GM13977 (cell line): Measurements from ENCODE around the gene DCTN2.
"Not testable (repeated sequence)": the region's sequence is repeated elsewhere in the genome, so short reads cannot be mapped to it uniquely, and the experiment has no call there.

Source experiments
- DNase-seq: peaks from one replicate; pipeline ENCODE4 v3.0.0; 2012; ENCODE audit warnings: low spot score
- CTCF ChIP-seq: IDR thresholded peaks from 2 replicates; pipeline ENCODE4 v1.5.1; 2012; ENCODE audit warnings: mild to moderate bottlenecking, control low read depth; ENCODE audit not compliant: insufficient read depth; ENCODE audit errors: extremely low read depth, missing control alignments
- in situ Hi-C: fragments of 300-500 bp; cut with MboI; formaldehyde crosslinking; loops from one replicate; pipeline ENCODE4 v1.12.0; 2022; ENCODE audit warnings: low sequenced_read_pairs, low pct_unique_long_range_greater_than_20kb, mixed read lengths, inconsistent platforms; ENCODE audit not compliant: unreplicated experiment

The DCTN2 gene

DNA sequence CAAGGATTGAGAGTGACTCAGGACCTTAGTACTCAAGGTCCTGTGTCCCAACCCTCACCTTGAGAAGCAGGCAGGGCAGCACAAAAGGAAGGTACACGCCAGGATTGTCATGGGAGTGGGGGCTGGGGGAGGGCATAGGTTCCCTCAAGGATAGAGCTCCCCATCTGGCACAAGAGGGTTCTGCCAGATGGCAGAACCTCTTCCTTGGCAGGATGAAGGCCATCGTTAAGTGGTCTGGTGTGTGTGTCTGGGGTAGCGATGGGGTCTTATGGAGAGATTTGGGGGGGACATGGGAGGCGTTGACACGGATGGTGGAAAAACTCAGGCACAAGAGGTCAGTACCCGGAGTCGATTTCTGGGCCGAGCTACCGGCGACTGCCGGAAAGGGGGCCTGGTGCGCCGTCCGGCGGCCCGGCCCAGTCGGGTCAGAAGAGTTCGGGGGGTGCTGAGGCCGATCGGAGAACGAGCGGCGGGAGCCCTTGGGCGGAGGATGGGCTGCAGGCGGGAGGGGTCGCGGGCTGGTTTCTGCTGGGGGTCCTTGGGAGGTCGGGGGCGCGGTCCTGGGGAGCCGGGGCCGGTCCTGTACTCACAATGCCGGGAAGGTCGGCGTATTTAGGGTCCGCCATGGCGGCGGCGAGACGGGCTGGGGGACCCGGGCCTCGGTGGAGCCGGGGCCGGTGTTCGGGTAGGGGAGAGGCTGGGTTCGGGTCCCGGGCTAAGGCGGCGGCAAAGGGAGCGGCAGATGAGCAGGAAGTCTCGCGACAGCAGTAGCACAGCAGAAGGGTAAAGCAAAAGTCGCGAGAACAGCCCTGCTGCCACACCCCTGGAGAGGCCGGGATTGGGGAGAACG is at the start of gene DCTN2:
DCTN2 (minus strand) TSS at position 755 of the 850 bp plus-strand sequence; CDS start at position 626, 129 bp downstream.
- in situ Hi-C loops: no loop called here
- no peak for TF ChIP-seq CTCF

GRCh38 chr12:57593187-57593586 is 46.2 kb upstream of the DCTN2 start:
- in situ Hi-C loops: no loop called here
- DNase-seq: no peak
- no peak for TF ChIP-seq CTCF

More for the DNA sequence above, at the start of gene DCTN2:
- DNase-seq: peak; percentile 99

- DNase-seq: no peak
- in situ Hi-C loops: no loop called here
- TF ChIP-seq CTCF: no peak
Observed at GRCh38 chr12:57592551-57593165, 45.7 kb upstream of the DCTN2 start.

DNA sequence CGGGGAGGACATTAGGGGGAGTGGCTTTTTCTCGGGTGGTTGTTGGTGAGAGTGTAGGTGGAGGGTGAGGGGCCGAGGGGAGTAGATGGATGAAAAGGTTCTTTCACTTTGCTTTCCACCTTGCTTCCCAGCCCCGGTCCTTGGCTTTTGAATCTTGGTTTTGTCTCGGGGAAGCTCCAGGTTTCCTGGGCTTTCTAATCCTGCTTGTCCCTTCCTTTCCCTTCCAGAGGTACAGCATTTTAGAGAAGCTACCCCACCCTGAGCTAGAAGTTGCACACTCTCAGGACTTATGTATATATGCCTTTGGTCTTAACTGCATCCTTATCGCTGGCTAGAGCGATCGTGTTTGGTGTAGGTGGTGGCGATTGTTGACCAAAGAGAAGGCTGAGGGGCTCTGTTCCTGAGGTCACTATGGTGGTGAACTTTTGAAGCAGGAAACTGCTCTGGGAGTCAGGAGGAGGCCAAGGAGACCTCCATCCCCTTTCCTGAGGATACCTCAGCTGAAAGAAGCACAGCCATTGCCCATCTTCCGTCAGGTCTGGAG is 44.9 kb upstream of the DCTN2 start:
- in situ Hi-C loops: no loop called here
- DNase-seq: no peak
- no peak for TF ChIP-seq CTCF

GRCh38 chr12:57590864-57591781 is 44.1 kb upstream of the DCTN2 start, which contains the start of gene PIP4K2C:
TSS of gene PIP4K2C (plus strand) at chr12:57591192. CDS start at chr12:57591290, 98 bp downstream.
- TF ChIP-seq CTCF: no peak
- peak; percentile 95 for DNase-seq
- in situ Hi-C loops: no loop called here

- TF ChIP-seq CTCF: no peak
- DNase-seq: no peak
- in situ Hi-C loops: no loop called here
Observed at GRCh38 chr12:57590479-57590863, 43.5 kb upstream of the DCTN2 start.

DNA sequence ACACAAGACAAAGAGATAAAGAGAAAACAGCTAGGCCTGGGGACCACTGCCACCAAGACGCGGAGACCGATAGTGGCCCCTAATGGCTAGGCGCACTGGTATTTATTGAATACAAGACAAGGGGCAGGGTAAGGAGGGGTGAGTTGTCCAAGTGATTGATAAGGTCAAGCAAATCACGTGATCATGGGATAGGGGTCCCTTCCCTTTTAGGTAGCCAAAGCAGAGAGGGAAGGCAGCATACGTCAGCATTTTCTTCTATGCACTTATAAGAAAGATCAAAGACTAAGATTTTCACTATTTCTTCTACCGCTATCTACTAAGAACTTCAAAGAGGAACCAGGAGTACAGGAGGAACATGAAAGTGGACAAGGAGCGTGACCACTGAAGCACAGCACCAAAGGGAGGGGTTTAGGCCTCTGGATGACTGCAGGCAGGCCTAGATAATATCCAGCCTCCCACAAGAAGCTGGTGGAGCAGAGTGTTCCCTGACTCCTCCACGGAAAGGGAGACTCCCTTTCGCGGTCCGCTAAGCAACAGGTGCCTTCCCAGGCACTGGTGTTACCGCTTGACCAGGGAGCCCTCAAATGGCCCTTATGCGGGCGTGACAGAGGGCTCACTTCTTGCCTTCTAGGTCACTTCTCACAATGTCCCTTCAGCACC is 42.1 kb upstream of the DCTN2 start:
- in situ Hi-C loops: not testable (repeated sequence)

More for the DNA sequence above, 42.1 kb upstream of the DCTN2 start:
- DNase-seq: not testable (repeated sequence)
